ENCODE results near the gene AIPL1.
"Not testable (repeated sequence)": the region's sequence is repeated elsewhere in the genome, so short reads cannot be mapped to it uniquely, and the experiment has no call there.

The AIPL1 gene, protein sequence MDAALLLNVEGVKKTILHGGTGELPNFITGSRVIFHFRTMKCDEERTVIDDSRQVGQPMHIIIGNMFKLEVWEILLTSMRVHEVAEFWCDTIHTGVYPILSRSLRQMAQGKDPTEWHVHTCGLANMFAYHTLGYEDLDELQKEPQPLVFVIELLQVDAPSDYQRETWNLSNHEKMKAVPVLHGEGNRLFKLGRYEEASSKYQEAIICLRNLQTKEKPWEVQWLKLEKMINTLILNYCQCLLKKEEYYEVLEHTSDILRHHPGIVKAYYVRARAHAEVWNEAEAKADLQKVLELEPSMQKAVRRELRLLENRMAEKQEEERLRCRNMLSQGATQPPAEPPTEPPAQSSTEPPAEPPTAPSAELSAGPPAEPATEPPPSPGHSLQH

DNA sequence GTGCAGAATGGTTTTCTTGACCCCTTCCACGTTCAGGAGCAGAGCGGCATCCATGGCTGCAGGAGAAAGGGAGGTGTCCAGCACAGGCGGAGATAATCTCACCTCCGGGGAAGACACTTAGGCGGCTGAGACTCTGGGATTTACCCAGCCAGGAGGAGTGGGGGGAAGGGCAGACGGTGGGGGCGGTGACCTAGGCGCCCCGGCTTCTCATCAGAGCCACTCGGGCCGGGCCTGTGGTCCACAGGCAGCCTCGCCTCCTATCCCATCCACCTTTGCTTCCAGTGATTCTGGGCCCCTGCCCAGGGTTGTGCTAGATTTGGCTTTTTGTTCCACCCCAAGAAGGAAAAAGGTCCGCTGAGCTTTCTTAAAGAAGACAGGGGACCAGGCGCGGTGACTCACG, at the start of gene AIPL1:
Gene AIPL1, minus strand, starts transcription at position 71 of the 400 bp plus-strand sequence. Its CDS starts 17 bp downstream, at position 54.
- no peak for DNase-seq (ENCODE audit: low spot score)
- H3K27ac ChIP-seq: no peak within 1 kb of the TSS
- TF ChIP-seq, protein P1, sequence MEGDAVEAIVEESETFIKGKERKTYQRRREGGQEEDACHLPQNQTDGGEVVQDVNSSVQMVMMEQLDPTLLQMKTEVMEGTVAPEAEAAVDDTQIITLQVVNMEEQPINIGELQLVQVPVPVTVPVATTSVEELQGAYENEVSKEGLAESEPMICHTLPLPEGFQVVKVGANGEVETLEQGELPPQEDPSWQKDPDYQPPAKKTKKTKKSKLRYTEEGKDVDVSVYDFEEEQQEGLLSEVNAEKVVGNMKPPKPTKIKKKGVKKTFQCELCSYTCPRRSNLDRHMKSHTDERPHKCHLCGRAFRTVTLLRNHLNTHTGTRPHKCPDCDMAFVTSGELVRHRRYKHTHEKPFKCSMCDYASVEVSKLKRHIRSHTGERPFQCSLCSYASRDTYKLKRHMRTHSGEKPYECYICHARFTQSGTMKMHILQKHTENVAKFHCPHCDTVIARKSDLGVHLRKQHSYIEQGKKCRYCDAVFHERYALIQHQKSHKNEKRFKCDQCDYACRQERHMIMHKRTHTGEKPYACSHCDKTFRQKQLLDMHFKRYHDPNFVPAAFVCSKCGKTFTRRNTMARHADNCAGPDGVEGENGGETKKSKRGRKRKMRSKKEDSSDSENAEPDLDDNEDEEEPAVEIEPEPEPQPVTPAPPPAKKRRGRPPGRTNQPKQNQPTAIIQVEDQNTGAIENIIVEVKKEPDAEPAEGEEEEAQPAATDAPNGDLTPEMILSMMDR (IDR thresholded peaks at IDR 0.05): no peak
- no peak within 1 kb of the TSS for H3K4me3 ChIP-seq

GRCh38 chr17:6483507-6483906, 48.6 kb upstream of the AIPL1 start:
- no peak overlapping the region for H3K27ac ChIP-seq
- DNase-seq (ENCODE audit: low spot score): no peak
- TF ChIP-seq, protein P1 (IDR thresholded peaks at IDR 0.05): no peak
- no peak overlapping the region for H3K4me3 ChIP-seq

DNA sequence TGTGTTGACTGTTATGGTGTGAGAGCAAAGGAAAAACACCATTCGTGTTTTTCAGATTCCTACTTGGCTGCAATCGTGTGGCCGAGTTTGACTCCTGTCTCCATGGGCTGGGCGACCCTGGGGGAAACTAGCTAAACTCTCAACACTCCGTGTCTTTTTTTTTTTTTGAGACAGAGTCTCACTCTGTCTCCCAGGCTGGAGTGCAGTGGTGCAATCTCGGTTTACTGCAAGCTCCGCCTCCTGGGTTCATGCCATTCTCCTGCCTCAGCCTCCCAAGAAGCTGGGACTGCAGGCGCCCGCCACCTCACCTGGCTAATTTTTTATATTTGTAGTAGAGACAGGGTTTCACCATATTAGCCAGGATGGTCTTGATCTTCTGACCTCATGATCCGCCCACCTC, 47.9 kb upstream of the AIPL1 start:
- not testable (repeated sequence) for H3K4me3 ChIP-seq; DNase-seq (ENCODE audit: low spot score); H3K27ac ChIP-seq

DNA sequence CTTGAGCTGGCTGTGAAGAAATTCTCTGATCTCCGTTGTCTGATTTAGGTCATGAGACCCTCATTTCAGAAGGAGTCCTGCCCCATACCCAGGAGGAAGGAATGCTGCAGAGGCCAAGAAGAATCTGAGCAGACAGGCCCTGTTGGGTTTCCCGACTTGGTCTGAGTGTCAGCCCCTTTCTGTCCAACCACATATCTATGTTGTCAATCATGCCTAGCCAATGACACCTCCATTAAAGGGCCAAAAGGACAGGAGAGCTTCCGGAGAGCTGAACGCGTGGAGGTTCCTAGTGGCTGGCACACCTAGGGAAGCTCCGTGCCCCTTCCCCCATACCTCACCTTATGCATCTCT, 47.2 kb upstream of the AIPL1 start:
- TF ChIP-seq, protein P1 (IDR thresholded peaks at IDR 0.05): no peak
- no peak overlapping the region for H3K4me3 ChIP-seq
- H3K27ac ChIP-seq: no peak overlapping the region
- no peak for DNase-seq (ENCODE audit: low spot score)

DNA sequence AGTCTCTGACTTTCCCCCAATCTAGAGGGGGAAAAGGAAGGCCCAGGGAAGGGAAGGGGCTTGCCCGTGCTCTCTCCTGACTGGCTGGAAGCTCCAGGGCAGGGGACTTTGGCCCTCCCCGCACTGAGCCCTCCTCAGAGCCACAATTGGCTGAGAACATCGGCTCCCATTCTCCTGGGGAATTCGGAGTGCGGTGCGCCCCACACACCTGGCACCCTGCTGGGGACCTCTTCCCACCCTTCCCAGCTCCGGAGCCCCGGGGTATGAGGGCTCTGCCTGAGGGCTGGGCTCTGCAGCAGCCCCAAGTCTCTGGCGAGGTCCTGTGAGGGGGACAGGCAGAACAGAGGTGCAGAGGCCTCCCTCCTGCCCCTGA, 45.4 kb upstream of the AIPL1 start:
- Histone ChIP-seq H3K27ac (no peak overlapping the region), H3K4me3 (no peak overlapping the region)
- TF ChIP-seq, protein P1 (IDR thresholded peaks at IDR 0.05): no peak
- no peak for DNase-seq (ENCODE audit: low spot score)

DNA sequence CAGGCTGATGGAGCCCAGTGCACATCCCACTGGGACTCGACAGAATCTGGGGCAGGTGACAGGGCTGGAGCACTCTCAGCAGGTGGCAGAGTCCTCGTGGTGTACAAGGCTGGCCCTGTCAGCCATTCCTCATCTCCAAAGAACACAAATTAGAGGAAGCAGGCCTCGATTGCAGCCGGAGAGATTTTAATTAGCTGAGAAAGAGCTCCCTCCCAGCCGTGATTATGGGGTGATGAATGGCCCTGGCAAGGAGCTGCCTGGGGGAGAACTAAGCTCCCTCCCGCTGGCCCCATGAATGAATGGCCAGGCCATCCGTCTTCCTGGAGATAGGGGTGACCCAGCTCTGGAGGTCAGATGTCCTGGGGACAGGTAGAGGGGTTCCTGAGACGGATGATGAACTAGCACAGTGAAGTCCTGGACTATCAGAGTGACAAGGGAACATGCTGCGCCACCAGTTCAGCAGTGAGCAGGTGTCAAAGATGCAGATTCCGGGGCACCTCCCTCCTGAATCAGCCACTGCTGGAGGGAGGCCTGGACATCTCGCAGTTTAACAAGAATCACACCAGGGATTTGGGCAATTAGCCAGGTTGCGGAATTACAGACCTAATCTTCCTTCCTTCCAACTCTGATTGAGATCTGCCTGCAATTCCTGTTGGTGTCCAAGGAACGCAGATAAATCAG, 44.8 kb upstream of the AIPL1 start:
- no peak for DNase-seq (ENCODE audit: low spot score)
- TF ChIP-seq, protein P1 (IDR thresholded peaks at IDR 0.05): no peak
- Histone ChIP-seq H3K27ac (no peak overlapping the region), H3K4me3 (no peak overlapping the region)

GRCh38 chr17:6478486-6478885, 43.6 kb upstream of the AIPL1 start:
- no peak overlapping the region for H3K4me3 ChIP-seq
- TF ChIP-seq, protein P1 (IDR thresholded peaks at IDR 0.05): no peak
- H3K27ac ChIP-seq: no peak overlapping the region
- no peak for DNase-seq (ENCODE audit: low spot score)
